Ovary (tissue), 9 donors: Measurements from ENCODE around the gene CRYBB2. TPM values are rescaled to one million over a fixed set of nuclear protein-coding genes. Genes with fewer than 3 reads are reported as not detected.
A peak's percentile ranks its signal among the peaks of the same experiment; 100 is the strongest.
"Not testable (repeated sequence)": the region's sequence is repeated elsewhere in the genome, so short reads cannot be mapped to it uniquely, and the experiment has no call there.

Source experiments
- DNase-seq, 5 donors: peaks; one replicate each; pipeline ENCODE4 v3.0.0-alpha.2; 2019 to 2020
- H3K27ac ChIP-seq, 2 donors: fragments of 200-600 bp; one replicate each; pipeline versions ENCODE4 v1.5.1 to v1.8.0; 2019 to 2022
- H3K27me3 ChIP-seq: fragments of 200-600 bp; one replicate; pipeline ENCODE4 v1.8.0; 2022
- H3K36me3 ChIP-seq: fragments of 200-600 bp; sonication (generic); one replicate; pipeline ENCODE4 v1.5.1; 2019
- H3K4me1 ChIP-seq: one replicate; pipeline ENCODE4 v1.8.1; 2013; ENCODE audit warnings: mild to moderate bottlenecking, moderate library complexity; ENCODE audit not compliant: insufficient read depth
- H3K4me3 ChIP-seq: fragments of 200-600 bp; sonication (generic); one replicate; pipeline ENCODE4 v1.5.1; 2017
- H3K9me3 ChIP-seq, 2 donors: fragments of 200-600 bp in 1 of 2; sonication (generic) in 1 of 2; one replicate each; pipeline versions ENCODE4 v1.5.1 to v1.8.1; 2013 to 2019; ENCODE audit warnings: mild to moderate bottlenecking in 1 of 2, moderate library complexity in 1 of 2
- EP300 ChIP-seq: sonication (generic); formaldehyde crosslinking; IDR thresholded peaks from one replicate; pipeline ENCODE4 v1.6.1; 2017; ENCODE audit warnings: antibody characterized with exemption
- POLR2A ChIP-seq: fragments of 450-650 bp; IDR thresholded peaks from one replicate; pipeline ENCODE4 v1.6.1; 2017; ENCODE audit warnings: antibody characterized with exemption, mild to moderate bottlenecking, moderate library complexity
- WGBS, 3 donors: extraction: QIAGEN DNeasy Blood & Tissue Kit in 1 of 3; methylation state at CpG; one replicate each; pipeline versions ENCODE4 v1.1.5 to v1.1.7; 2013 to 2017; 5-methylcytosine and 5-hydroxymethylcytosine counted together
- intact Hi-C, 4 donors: fragments of 100-400 bp; cut with DNase I; formaldehyde crosslinking; loops; one replicate each; pipeline versions ENCODE4 v1.11.0 to v1.15.1; 2022 to 2023
- polyA plus RNA-seq, 2 donors: library from polyadenylated mRNA; stranded (reverse); fragments of 200-250 nt in 1 of 2; fragments of 350-450 nt in 1 of 2; fragmentation: Illumina TruSeq in 1 of 2; extraction: RNeasy Lipid Tissue Mini Kit (QIAGEN cat#74804) in 1 of 2; gene quantifications; one replicate each; pipeline ENCODE4 v1.2.3, GENCODE V29; 2013 to 2014
- total RNA-seq, 7 donors: library from RNA; depleted of rRNA in 2 of 7; stranded (reverse); fragments of >200 nt in 2 of 7; fragmentation: NEBNext Ultra II Directional in 3 of 7; extraction: Animal tissue kit (Norgen Biotek cat#: 25700) in 3 of 7; gene quantifications; one replicate each; pipeline versions ENCODE4 v1.1.0 to v1.2.4, GENCODE V29; 2016 to 2023
- TF ChIP-seq, protein P1 (sequence below), 3 donors: fragments of 450-650 bp in 2 of 3; fragments of 200-600 bp in 1 of 3; IDR thresholded peaks; one replicate each; pipeline versions ENCODE4 v1.5.1 to v1.8.0; 2016 to 2022; ENCODE audit warnings: antibody characterized with exemption in 3 of 3, mild to moderate bottlenecking in 1 of 3
- donor health status: DM: no; HTN: no; CAD: no; lungs with moderate emphysema.
- donor health status: DM: no; HTN: no; CAD: no.
- donor health status: Bipolar disorder and iron deficiency.
- donor health status: DM: yes; HTN: yes; CAD: no.
- donor health status: DM: no; HTN: no; CAD: no.
- donor health status: DM: yes; HTN: yes; CAD: no.

Gene CRYBB2
- total and polyA plus RNA-seq, 9 donors, result 0.08 to 0.42 (median 0.30) TPM; not detected in 6

- H3K4me1 ChIP-seq, result no peaks in the 10 kb centered on the region
- H3K4me3 ChIP-seq, result no peak overlapping the region
- no peak overlapping the region for H3K27ac ChIP-seq
- intact Hi-C loops, result no loop called here
- DNase-seq, result no peak
- TF ChIP-seq, protein P1, sequence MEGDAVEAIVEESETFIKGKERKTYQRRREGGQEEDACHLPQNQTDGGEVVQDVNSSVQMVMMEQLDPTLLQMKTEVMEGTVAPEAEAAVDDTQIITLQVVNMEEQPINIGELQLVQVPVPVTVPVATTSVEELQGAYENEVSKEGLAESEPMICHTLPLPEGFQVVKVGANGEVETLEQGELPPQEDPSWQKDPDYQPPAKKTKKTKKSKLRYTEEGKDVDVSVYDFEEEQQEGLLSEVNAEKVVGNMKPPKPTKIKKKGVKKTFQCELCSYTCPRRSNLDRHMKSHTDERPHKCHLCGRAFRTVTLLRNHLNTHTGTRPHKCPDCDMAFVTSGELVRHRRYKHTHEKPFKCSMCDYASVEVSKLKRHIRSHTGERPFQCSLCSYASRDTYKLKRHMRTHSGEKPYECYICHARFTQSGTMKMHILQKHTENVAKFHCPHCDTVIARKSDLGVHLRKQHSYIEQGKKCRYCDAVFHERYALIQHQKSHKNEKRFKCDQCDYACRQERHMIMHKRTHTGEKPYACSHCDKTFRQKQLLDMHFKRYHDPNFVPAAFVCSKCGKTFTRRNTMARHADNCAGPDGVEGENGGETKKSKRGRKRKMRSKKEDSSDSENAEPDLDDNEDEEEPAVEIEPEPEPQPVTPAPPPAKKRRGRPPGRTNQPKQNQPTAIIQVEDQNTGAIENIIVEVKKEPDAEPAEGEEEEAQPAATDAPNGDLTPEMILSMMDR (IDR thresholded peaks at IDR 0.05), result no peak
- TF ChIP-seq POLR2A, result no peak
- no peaks in the 10 kb centered on the region for H3K36me3 ChIP-seq
- no peaks in the 10 kb centered on the region for H3K27me3 ChIP-seq
- peaks cover 0 to 3% of the 10 kb centered on the region in 2 donors for H3K9me3 ChIP-seq
- WGBS, 3 donors, result 84 to 89% (median 84%) methylated on average over 9 of the region's 9 CpGs
These were observed 41.5 kb upstream of the CRYBB2 start for GRCh38 chr22:25177895-25178294.

DNA sequence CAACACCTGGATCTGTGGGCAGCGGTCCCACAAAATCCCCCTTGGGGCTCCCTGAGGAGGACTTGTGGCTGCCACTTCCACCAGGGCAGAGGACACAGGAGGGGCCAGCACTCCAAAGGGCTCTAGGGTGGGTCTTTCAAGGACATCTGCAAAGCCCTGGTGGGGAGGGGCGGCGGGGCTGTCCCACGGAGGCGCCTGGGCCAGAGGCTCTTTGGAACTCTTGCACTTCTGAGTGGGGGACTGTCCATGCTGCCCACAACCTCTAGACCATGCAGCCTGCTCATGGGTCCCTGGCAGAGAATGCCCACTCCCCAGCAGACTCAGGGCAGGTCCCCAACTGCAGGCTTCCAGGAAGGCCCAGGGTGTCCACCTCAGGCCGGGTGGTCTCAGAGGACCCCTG lies 41.1 kb upstream of the CRYBB2 start:
- 83 to 89% (median 84%) methylated on average over 6 of the region's 6 CpGs for WGBS, 3 donors
- intact Hi-C loops, H3K27me3 ChIP-seq, H3K27ac ChIP-seq, H3K4me1 ChIP-seq, H3K4me3 ChIP-seq, H3K9me3 ChIP-seq, H3K36me3 ChIP-seq: not testable (repeated sequence)
- DNase-seq, result peak in 2 of 5 donors; percentile 20 to 47

DNA sequence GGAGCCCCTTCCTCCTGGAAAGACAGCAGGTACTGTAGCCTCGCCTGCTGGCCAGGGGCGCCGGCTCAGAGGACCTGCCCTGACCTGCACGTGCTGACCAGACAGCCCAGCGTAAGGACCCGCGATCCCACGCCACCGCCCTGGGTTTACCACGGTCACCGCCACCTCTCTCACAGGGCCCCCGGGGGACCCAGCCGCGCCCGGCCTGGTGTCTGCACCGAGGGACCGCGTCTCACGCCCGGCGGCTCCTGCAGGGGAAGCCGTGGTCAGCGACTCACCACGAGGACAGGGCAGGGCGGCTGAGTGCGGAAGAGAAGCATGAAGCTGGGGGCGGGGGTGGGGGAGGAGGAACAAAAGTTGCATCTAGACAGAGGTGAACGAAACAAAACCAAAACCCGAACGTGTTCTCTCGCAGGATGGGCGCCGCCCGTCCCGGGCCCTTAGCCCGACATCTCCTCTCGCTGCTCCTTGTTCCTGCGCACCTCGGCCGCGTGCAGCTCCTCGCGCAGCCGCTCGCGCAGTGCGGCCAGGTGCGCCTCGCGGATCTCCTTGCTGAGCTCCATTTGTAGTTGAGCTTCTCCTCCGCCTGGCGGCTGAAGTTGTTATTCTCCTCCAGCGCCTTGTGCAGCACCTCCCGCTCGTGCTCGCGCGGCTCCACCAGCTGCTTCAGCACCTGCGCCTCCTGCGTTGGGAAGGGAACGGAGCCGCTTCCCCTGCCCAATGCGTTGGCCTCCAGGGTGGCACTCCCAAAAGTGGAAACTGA lies 40.4 kb upstream of the CRYBB2 start:
- WGBS, 3 donors, result 57 to 72% (median 58%) methylated on average over 46 to 54 of the region's 63 CpGs

DNA sequence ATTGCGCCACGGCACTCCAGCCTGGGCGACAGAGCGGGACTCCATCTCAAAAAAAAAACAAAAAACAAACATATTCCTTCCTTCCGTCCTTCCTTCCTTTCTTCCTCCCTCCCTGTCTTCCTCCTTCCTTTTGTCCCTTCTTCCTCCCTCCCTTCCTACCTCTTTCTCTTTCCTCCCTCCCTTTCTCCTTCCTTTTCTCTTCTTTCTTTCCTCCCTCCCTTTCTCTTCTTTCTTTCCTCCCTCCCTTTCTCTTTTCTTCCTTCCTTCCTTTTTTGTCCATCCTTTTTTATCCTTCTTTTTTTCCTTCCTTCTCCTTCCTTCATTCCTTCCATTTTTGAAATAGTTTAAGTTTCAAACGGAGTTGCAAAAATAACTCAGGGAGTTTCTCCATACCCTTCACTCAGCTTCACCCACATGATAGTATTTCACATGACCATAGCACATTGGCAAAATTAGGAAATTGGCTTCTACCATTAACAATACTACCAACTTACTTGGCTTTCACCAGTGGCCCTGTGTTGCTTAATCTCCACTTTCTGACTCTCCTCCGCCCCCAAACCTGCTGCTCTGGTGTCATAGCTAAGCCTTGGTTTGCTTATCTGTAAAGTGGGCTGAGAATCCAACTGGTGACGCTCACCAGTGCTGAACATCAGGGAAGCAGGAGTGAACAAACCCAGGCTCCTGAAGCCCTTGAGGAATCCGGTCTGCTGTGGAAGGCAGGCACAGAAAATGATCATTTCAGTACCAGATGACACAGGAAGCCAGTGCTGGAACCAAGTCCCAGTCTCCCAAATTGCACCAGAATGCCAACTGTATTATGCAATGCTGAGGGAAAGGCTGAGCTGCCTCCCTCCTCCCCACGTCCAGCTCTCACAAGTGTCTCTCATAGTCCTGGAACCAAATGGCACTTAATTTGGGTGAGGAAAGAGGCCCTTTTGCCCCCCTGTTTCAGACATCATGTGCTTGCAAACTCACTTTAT lies 37.0 kb upstream of the CRYBB2 start:
- Histone ChIP-seq H3K4me3 (no peak overlapping the region), H3K9me3 (peaks cover 0 to 3% of the 10 kb centered on the region in 2 donors), H3K27me3 (no peaks in the 10 kb centered on the region), H3K4me1 (no peaks in the 10 kb centered on the region), H3K27ac (no peak overlapping the region), H3K36me3 (no peaks in the 10 kb centered on the region)
- intact Hi-C loops, result no loop called here
- TF ChIP-seq POLR2A (no peak), EP300 (no peak)
- TF ChIP-seq, protein P1 (IDR thresholded peaks at IDR 0.05), result no peak
- 74 to 82% (median 75%) methylated on average over 9 to 10 of the region's 10 CpGs for WGBS, 3 donors
- DNase-seq, result no peak

More for the DNA sequence above, 40.4 kb upstream of the CRYBB2 start:
- H3K27me3 ChIP-seq, H3K4me1 ChIP-seq, H3K36me3 ChIP-seq, intact Hi-C loops, H3K4me3 ChIP-seq, H3K9me3 ChIP-seq, H3K27ac ChIP-seq: not testable (repeated sequence)
- peak in 2 of 5 donors; percentile 27 to 48 for DNase-seq

DNA sequence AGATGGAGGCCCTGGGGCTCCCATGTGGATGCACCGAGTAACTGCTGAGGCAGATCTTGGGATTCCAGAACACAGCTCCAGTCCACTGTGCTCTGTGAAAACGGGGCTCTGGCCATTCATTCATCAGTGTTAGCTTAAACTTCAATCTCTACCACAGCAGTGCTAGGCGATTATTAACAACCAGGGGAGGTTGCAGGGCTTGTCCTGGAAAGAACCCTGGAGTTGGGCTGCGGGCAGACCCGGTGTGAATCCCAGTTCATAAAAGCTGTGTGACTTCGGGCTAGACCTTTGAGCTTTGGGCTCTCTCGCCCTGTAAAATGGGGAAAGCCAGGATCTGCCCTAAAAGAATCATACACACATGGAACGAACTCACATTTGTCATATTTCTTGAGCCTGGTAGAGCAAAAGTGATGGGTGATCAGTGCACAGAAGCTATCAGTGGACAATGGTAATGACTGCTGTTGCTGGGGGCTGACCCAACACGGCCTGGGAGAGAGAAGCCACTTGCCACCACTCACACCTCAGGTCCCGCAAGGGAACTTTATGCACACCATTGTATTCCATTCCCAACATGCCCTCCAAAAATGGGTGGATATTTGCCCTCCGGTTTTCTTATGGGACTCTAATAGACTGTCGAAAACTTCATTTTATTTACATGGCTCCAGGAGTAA lies 35.4 kb upstream of the CRYBB2 start:
- Histone ChIP-seq H3K9me3 (peaks cover 0 to 3% of the 10 kb centered on the region in 2 donors), H3K4me3 (no peak overlapping the region), H3K36me3 (no peaks in the 10 kb centered on the region), H3K27me3 (no peaks in the 10 kb centered on the region), H3K27ac (no peak overlapping the region), H3K4me1 (no peaks in the 10 kb centered on the region)
- DNase-seq, result no peak
- intact Hi-C loops, result no loop called here
- no peak for TF ChIP-seq POLR2A
- 90 to 91% (median 91%) methylated on average over 12 of the region's 12 CpGs for WGBS, 3 donors
